ENCODE measurements around the gene PRDX6.

DNA sequence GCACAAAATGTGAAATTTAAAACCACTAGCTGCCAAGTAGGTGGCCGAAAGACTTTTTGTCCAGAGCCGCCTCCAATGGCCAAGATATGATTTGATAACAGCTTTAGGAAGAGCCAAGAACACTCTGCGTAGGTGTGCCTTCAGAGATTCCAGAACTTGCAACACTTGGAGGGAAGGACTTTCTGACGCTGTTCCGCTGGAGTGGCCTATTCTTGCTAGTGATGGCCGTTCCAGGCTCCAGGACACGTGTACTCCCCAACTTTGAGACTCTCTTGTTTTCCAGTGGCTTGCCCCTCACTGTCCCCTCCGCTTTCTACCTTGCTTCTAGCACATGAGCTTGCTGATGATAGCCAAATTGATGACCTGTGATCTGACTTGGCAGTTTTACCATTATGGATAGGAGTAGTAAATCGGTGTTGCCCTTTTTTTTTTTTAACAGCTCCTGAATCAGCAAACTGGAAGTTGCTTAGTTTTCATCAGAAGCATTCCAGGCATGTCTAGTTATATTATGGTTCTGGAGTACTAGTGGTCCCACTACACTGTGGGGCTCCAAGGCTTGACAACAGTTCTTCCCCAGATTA, 1.0 kb downstream of the PRDX6 start:
- TF ChIP-seq, protein P1, sequence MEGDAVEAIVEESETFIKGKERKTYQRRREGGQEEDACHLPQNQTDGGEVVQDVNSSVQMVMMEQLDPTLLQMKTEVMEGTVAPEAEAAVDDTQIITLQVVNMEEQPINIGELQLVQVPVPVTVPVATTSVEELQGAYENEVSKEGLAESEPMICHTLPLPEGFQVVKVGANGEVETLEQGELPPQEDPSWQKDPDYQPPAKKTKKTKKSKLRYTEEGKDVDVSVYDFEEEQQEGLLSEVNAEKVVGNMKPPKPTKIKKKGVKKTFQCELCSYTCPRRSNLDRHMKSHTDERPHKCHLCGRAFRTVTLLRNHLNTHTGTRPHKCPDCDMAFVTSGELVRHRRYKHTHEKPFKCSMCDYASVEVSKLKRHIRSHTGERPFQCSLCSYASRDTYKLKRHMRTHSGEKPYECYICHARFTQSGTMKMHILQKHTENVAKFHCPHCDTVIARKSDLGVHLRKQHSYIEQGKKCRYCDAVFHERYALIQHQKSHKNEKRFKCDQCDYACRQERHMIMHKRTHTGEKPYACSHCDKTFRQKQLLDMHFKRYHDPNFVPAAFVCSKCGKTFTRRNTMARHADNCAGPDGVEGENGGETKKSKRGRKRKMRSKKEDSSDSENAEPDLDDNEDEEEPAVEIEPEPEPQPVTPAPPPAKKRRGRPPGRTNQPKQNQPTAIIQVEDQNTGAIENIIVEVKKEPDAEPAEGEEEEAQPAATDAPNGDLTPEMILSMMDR (IDR thresholded peaks at IDR 0.05): no peak
- no peak for TF ChIP-seq EZH2 (IDR thresholded peaks at IDR 0.05; ENCODE audit: borderline replicate concordance, insufficient read depth, low read depth, low read length, poor library complexity, severe bottlenecking)
